OCI-LY1 (cell line): Measurements from ENCODE around the gene CKAP2L.

Source experiments
- EZH2 ChIP-seq: fragments of 200-600 bp; sonication (generic), shearing (Covaris generic); IDR thresholded peaks from 2 replicates; pipeline ENCODE4 v1.8.0; 2017; ENCODE audit warnings: borderline replicate concordance, mixed run types, mild to moderate bottlenecking, antibody characterized with exemption, low read length, moderate library complexity, mixed read lengths
- TF ChIP-seq, protein P1 (sequence below): fragments of 200-600 bp; sonication (generic), shearing (Covaris generic); IDR thresholded peaks from 2 replicates; pipeline ENCODE4 v1.5.1; 2017; ENCODE audit warnings: mild to moderate bottlenecking, antibody characterized with exemption, low read length, moderate library complexity, mixed read lengths

DNA sequence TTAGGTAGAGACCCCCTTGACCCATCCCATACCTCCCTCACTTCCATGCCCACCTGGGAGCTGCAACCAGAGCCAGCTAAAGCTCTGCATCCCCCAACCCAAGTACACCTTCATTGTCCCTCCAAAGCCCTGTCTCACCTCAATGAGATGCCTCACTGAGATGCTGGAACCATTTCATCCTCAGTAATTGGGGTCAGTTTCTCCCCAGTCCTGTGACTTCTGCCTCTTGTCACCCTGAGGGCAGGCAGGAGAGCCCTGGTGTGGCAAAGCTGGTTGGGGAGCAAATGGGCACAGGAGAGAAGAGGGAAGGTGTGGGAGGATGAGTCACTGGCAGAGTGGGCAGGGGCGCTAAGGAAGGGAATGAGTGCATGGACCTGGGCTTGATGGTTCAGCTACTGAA, 71.5 kb downstream of the CKAP2L start:
- TF ChIP-seq, protein P1, sequence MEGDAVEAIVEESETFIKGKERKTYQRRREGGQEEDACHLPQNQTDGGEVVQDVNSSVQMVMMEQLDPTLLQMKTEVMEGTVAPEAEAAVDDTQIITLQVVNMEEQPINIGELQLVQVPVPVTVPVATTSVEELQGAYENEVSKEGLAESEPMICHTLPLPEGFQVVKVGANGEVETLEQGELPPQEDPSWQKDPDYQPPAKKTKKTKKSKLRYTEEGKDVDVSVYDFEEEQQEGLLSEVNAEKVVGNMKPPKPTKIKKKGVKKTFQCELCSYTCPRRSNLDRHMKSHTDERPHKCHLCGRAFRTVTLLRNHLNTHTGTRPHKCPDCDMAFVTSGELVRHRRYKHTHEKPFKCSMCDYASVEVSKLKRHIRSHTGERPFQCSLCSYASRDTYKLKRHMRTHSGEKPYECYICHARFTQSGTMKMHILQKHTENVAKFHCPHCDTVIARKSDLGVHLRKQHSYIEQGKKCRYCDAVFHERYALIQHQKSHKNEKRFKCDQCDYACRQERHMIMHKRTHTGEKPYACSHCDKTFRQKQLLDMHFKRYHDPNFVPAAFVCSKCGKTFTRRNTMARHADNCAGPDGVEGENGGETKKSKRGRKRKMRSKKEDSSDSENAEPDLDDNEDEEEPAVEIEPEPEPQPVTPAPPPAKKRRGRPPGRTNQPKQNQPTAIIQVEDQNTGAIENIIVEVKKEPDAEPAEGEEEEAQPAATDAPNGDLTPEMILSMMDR, result no peak
- no peak for TF ChIP-seq EZH2
